ENCODE measurements around the gene CSE1L. TPM values are rescaled to one million over a fixed set of nuclear protein-coding genes. Genes with fewer than 3 reads are reported as not detected.

Gene CSE1L
- total RNA-seq, 1 donor from 2014 or later = 64.1 TPM

- no peaks in the 10 kb centered on the region for H3K27me3 ChIP-seq (ENCODE audit: insufficient read depth, low read length)
- no peak for FAIRE-seq
- H3K27ac ChIP-seq (ENCODE audit: low read depth, low read length) = no peak overlapping the region
- Mint-ChIP-seq H3K27ac (ENCODE audit: unreplicated experiment) (no peak overlapping the region), H3K27me3 (ENCODE audit: low read depth, unreplicated experiment) (no peaks in the 10 kb centered on the region), H3K9me3 (ENCODE audit: unreplicated experiment) (no peaks in the 10 kb centered on the region), H3K4me3 (ENCODE audit: unreplicated experiment) (no peak overlapping the region), H3K4me1 (ENCODE audit: low read depth, unreplicated experiment) (no peaks in the 10 kb centered on the region), H3K36me3 (ENCODE audit: low read depth, unreplicated experiment) (peaks cover 7% of the 10 kb centered on the region)
- no peak overlapping the region for H2AFZ ChIP-seq (ENCODE audit: low read depth, low read length)
- peaks cover 9% of the 10 kb centered on the region for H3K36me3 ChIP-seq (ENCODE audit: insufficient read depth, low read length)
- peaks cover 23% of the 10 kb centered on the region for H3K79me2 ChIP-seq (ENCODE audit: insufficient read depth, low read length)
- no peaks in the 10 kb centered on the region for H3K4me1 ChIP-seq (ENCODE audit: insufficient read depth, low read length)
- no peak overlapping the region for H3K4me2 ChIP-seq (ENCODE audit: low read length)
- peaks cover 39% of the 10 kb centered on the region for H4K20me1 ChIP-seq (ENCODE audit: insufficient read depth, low read length)
- DNase-seq (ENCODE audit: low read depth) = no peak
- H3K9me3 ChIP-seq (ENCODE audit: insufficient read depth, low read depth, low read length) = no peaks in the 10 kb centered on the region
- no peak overlapping the region for H3K4me3 ChIP-seq (ENCODE audit: insufficient read depth, low read depth, low read length)
- no peak overlapping the region for H3K9ac ChIP-seq (ENCODE audit: low read length)
- no peak for TF ChIP-seq EZH2 (IDR thresholded peaks at IDR 0.05; ENCODE audit: insufficient read depth, low read length)
- TF ChIP-seq CTCF (IDR thresholded peaks at IDR 0.05; ENCODE audit: insufficient read depth, low read depth, low read length) = no peak
Observed at GRCh38 chr20:49136817-49137571, 90.9 kb downstream of the CSE1L start.

GRCh38 chr20:49138431-49138830 lies 92.3 kb downstream of the CSE1L start:
- Mint-ChIP-seq H3K27me3 (ENCODE audit: low read depth, unreplicated experiment) (no peaks in the 10 kb centered on the region), H3K4me1 (ENCODE audit: low read depth, unreplicated experiment) (no peaks in the 10 kb centered on the region), H3K27ac (ENCODE audit: unreplicated experiment) (no peak overlapping the region), H3K9me3 (ENCODE audit: unreplicated experiment) (no peaks in the 10 kb centered on the region), H3K4me3 (ENCODE audit: unreplicated experiment) (no peak overlapping the region), H3K36me3 (ENCODE audit: low read depth, unreplicated experiment) (peaks cover 5% of the 10 kb centered on the region)
- no peak for DNase-seq (ENCODE audit: low read depth)
- Histone ChIP-seq H3K79me2 (ENCODE audit: insufficient read depth, low read length) (peaks cover 31% of the 10 kb centered on the region), H3K9me3 (ENCODE audit: insufficient read depth, low read depth, low read length) (no peaks in the 10 kb centered on the region), H3K36me3 (ENCODE audit: insufficient read depth, low read length) (peaks cover 4% of the 10 kb centered on the region), H3K9ac (ENCODE audit: low read length) (no peak overlapping the region), H4K20me1 (ENCODE audit: insufficient read depth, low read length) (peaks cover 33% of the 10 kb centered on the region), H2AFZ (ENCODE audit: low read depth, low read length) (no peak overlapping the region), H3K27ac (ENCODE audit: low read depth, low read length) (no peak overlapping the region), H3K4me1 (ENCODE audit: insufficient read depth, low read length) (no peaks in the 10 kb centered on the region), H3K27me3 (ENCODE audit: insufficient read depth, low read length) (no peaks in the 10 kb centered on the region), H3K4me3 (ENCODE audit: insufficient read depth, low read depth, low read length) (no peak overlapping the region), H3K4me2 (ENCODE audit: low read length) (no peak overlapping the region)
- TF ChIP-seq CTCF (IDR thresholded peaks at IDR 0.05; ENCODE audit: insufficient read depth, low read depth, low read length) (no peak), EZH2 (IDR thresholded peaks at IDR 0.05; ENCODE audit: insufficient read depth, low read length) (no peak)
- FAIRE-seq = no peak

- Histone ChIP-seq H3K4me2 (ENCODE audit: low read length) (no peak overlapping the region), H3K9me3 (ENCODE audit: insufficient read depth, low read depth, low read length) (no peaks in the 10 kb centered on the region), H3K4me1 (ENCODE audit: insufficient read depth, low read length) (no peaks in the 10 kb centered on the region), H3K79me2 (ENCODE audit: insufficient read depth, low read length) (peaks cover 38% of the 10 kb centered on the region), H3K9ac (ENCODE audit: low read length) (no peak overlapping the region), H4K20me1 (ENCODE audit: insufficient read depth, low read length) (peaks cover 30% of the 10 kb centered on the region), H3K4me3 (ENCODE audit: insufficient read depth, low read depth, low read length) (no peak overlapping the region), H3K27ac (ENCODE audit: low read depth, low read length) (no peak overlapping the region), H2AFZ (ENCODE audit: low read depth, low read length) (no peak overlapping the region), H3K27me3 (ENCODE audit: insufficient read depth, low read length) (no peaks in the 10 kb centered on the region), H3K36me3 (ENCODE audit: insufficient read depth, low read length) (no peaks in the 10 kb centered on the region)
- TF ChIP-seq EZH2 (IDR thresholded peaks at IDR 0.05; ENCODE audit: insufficient read depth, low read length) (no peak), CTCF (IDR thresholded peaks at IDR 0.05; ENCODE audit: insufficient read depth, low read depth, low read length) (no peak)
- no peak for FAIRE-seq
- Mint-ChIP-seq H3K4me3 (ENCODE audit: unreplicated experiment) (no peak overlapping the region), H3K9me3 (ENCODE audit: unreplicated experiment) (no peaks in the 10 kb centered on the region), H3K4me1 (ENCODE audit: low read depth, unreplicated experiment) (no peaks in the 10 kb centered on the region), H3K27me3 (ENCODE audit: low read depth, unreplicated experiment) (no peaks in the 10 kb centered on the region), H3K36me3 (ENCODE audit: low read depth, unreplicated experiment) (peaks cover 10% of the 10 kb centered on the region), H3K27ac (ENCODE audit: unreplicated experiment) (no peak overlapping the region)
- DNase-seq (ENCODE audit: low read depth) = no peak
Observed at GRCh38 chr20:49140411-49140810, 94.3 kb downstream of the CSE1L start.

Data from astrocyte (in vitro differentiated cells and primary cell).